ENCODE measurements around the gene LRP1B.

Gene LRP1B

GRCh38 chr2:141399270-141399669 lies 731.5 kb downstream of the LRP1B start:
- Histone ChIP-seq H3F3A (ENCODE audit: low read depth) (no peaks in the 10 kb centered on the region), H3K9me3 (ENCODE audit: insufficient read depth, low read depth, low read length) (no peaks in the 10 kb centered on the region), H3K9ac (ENCODE audit: low read depth, low read length, poor library complexity, severe bottlenecking) (no peak overlapping the region), H3K4me3 (ENCODE audit: low read length, poor library complexity, severe bottlenecking) (no peak overlapping the region), H3K4me2 (ENCODE audit: low read depth, low read length, poor library complexity, severe bottlenecking) (no peak overlapping the region), H4K20me1 (ENCODE audit: insufficient read depth, low read length, poor library complexity, severe bottlenecking) (no peaks in the 10 kb centered on the region), H3K9me2 (replicated peaks; ENCODE audit: low read depth, low read length) (no peaks in the 10 kb centered on the region), H2AFZ (ENCODE audit: low read length) (no peak overlapping the region), H3K79me2 (ENCODE audit: insufficient read depth, low read length) (no peaks in the 10 kb centered on the region), H3K36me3 (ENCODE audit: insufficient read depth, low read length) (no peaks in the 10 kb centered on the region), H3K4me1 (ENCODE audit: insufficient read depth, low read length, poor library complexity, severe bottlenecking) (no peaks in the 10 kb centered on the region), H3K27me3 (ENCODE audit: insufficient read depth, low read length, poor library complexity, severe bottlenecking) (no peaks in the 10 kb centered on the region)
- TF ChIP-seq CTCF (conservative IDR thresholded peaks at IDR 0.05; ENCODE audit: low read length) (peak; percentile 56), EZH2phosphoT487 (IDR thresholded peaks at IDR 0.05; ENCODE audit: borderline replicate concordance) (no peak)

- no peak overlapping the region for H2AFZ ChIP-seq (ENCODE audit: low read length)
- no peaks in the 10 kb centered on the region for H3K9me2 ChIP-seq (replicated peaks; ENCODE audit: low read depth, low read length)
- no peak overlapping the region for H3K9ac ChIP-seq (ENCODE audit: low read depth, low read length, poor library complexity, severe bottlenecking)
- H3K4me1 ChIP-seq (ENCODE audit: insufficient read depth, low read length, poor library complexity, severe bottlenecking) = no peaks in the 10 kb centered on the region
- H3K9me3 ChIP-seq (ENCODE audit: insufficient read depth, low read depth, low read length) = no peaks in the 10 kb centered on the region
- no peak overlapping the region for H3K4me2 ChIP-seq (ENCODE audit: low read depth, low read length, poor library complexity, severe bottlenecking)
- H3K4me3 ChIP-seq (ENCODE audit: low read length, poor library complexity, severe bottlenecking) = no peak overlapping the region
- no peaks in the 10 kb centered on the region for H3K79me2 ChIP-seq (ENCODE audit: insufficient read depth, low read length)
- TF ChIP-seq CTCF (conservative IDR thresholded peaks at IDR 0.05; ENCODE audit: low read length) (no peak), EZH2phosphoT487 (IDR thresholded peaks at IDR 0.05; ENCODE audit: borderline replicate concordance) (no peak)
- H3K27me3 ChIP-seq (ENCODE audit: insufficient read depth, low read length, poor library complexity, severe bottlenecking) = no peaks in the 10 kb centered on the region
- H4K20me1 ChIP-seq (ENCODE audit: insufficient read depth, low read length, poor library complexity, severe bottlenecking) = no peaks in the 10 kb centered on the region
- no peaks in the 10 kb centered on the region for H3F3A ChIP-seq (ENCODE audit: low read depth)
- no peaks in the 10 kb centered on the region; the same call in 1 of the 2 replicates for H3K36me3 ChIP-seq (ENCODE audit: insufficient read depth, low read length)
These were observed 737.6 kb downstream of the LRP1B start for GRCh38 chr2:141393214-141393545.

- TF ChIP-seq EZH2phosphoT487 (IDR thresholded peaks at IDR 0.05; ENCODE audit: borderline replicate concordance) (no peak), CTCF (conservative IDR thresholded peaks at IDR 0.05; ENCODE audit: low read length) (no peak)
- Histone ChIP-seq H3K79me2 (ENCODE audit: insufficient read depth, low read length) (no peaks in the 10 kb centered on the region), H3K36me3 (ENCODE audit: insufficient read depth, low read length) (no peaks in the 10 kb centered on the region; the same call in 1 of the 2 replicates), H3K4me3 (ENCODE audit: low read length, poor library complexity, severe bottlenecking) (no peak overlapping the region), H2AFZ (ENCODE audit: low read length) (no peak overlapping the region), H3K27me3 (ENCODE audit: insufficient read depth, low read length, poor library complexity, severe bottlenecking) (no peaks in the 10 kb centered on the region), H3K4me2 (ENCODE audit: low read depth, low read length, poor library complexity, severe bottlenecking) (no peak overlapping the region), H3K9me2 (replicated peaks; ENCODE audit: low read depth, low read length) (no peaks in the 10 kb centered on the region), H3K9me3 (ENCODE audit: insufficient read depth, low read depth, low read length) (no peaks in the 10 kb centered on the region), H3K9ac (ENCODE audit: low read depth, low read length, poor library complexity, severe bottlenecking) (no peak overlapping the region), H4K20me1 (ENCODE audit: insufficient read depth, low read length, poor library complexity, severe bottlenecking) (no peaks in the 10 kb centered on the region), H3K4me1 (ENCODE audit: insufficient read depth, low read length, poor library complexity, severe bottlenecking) (no peaks in the 10 kb centered on the region), H3F3A (ENCODE audit: low read depth) (no peaks in the 10 kb centered on the region)
These were observed 738.2 kb downstream of the LRP1B start for GRCh38 chr2:141392517-141393213.
